Tibial artery (tissue), 4 donors: ENCODE measurements around the gene CACNA1I.

Experiments
- DNase-seq, 2 donors: peaks; one replicate each; pipeline ENCODE4 v3.0.0-alpha.2; 2019
- H3K27ac ChIP-seq, 2 donors: fragments of 200-600 bp; sonication (generic) in 1 of 2; 1 replicate in 1 of 2; 2 replicates in 1 of 2; pipeline ENCODE4 v1.5.1; 2018 to 2019; ENCODE audit warnings: mild to moderate bottlenecking in 1 of 2
- H3K27me3 ChIP-seq, 2 donors: fragments of 200-600 bp; sonication (generic) in 1 of 2; one replicate each; pipeline versions ENCODE4 v1.5.1 to v1.6.0; 2016 to 2019
- H3K36me3 ChIP-seq, 3 donors: fragments of 200-600 bp; sonication (generic) in 2 of 3; one replicate each; pipeline ENCODE4 v1.5.1; 2016 to 2019; ENCODE audit warnings: mild to moderate bottlenecking in 2 of 3
- H3K4me1 ChIP-seq, 4 donors: fragments of 200-600 bp; sonication (generic) in 2 of 4; 1 replicate in 3 of 4; 2 replicates in 1 of 4; pipeline ENCODE4 v1.5.1; 2016 to 2019
- H3K4me3 ChIP-seq, 2 donors: fragments of 200-600 bp; sonication (generic) in 1 of 2; 1 replicate in 1 of 2; 2 replicates in 1 of 2; pipeline ENCODE4 v1.5.1; 2018 to 2019; ENCODE audit warnings: mild to moderate bottlenecking in 2 of 2
- H3K9me3 ChIP-seq, 3 donors: fragments of 200-600 bp; sonication (generic) in 1 of 3; one replicate each; pipeline ENCODE4 v1.5.1; 2016 to 2019
- intact Hi-C: fragments of 100-400 bp; cut with DNase I; formaldehyde crosslinking; loops from one replicate; pipeline ENCODE4 v1.15.0; 2023; ENCODE audit warnings: low total_unique reads
- TF ChIP-seq, protein P1 (sequence below), 2 experiments: fragments of 200-600 bp in 1 of 2; fragments of 450-650 bp in 1 of 2; IDR thresholded peaks; one replicate each; pipeline ENCODE4 v1.5.1; 2017 to 2019; ENCODE audit warnings: antibody characterized with exemption in 2 of 2, mild to moderate bottlenecking in 1 of 2, moderate library complexity in 1 of 2

Gene CACNA1I

DNA sequence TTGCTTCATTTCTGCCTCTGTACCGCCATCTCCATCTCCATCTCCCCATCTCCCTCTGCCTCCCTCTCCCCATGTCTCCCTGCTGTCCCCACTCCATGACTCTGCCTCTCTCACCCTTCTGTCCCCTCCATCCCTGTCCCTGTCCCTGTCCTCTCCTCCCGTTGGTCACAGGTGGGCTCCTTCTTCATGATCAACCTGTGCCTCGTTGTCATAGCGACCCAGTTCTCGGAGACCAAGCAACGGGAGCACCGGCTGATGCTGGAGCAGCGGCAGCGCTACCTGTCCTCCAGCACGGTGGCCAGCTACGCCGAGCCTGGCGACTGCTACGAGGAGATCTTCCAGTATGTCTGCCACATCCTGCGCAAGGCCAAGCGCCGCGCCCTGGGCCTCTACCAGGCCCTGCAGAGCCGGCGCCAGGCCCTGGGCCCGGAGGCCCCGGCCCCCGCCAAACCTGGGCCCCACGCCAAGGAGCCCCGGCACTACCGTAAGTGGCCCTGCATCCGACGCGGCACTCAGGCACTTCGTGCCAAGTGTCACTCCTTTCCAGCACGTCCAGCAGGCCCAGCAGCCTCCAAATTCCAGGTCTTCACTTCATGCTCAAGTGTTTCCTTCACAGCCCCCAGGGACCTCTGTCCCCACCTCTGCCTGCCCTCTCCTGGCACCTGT is 76.0 kb downstream of the CACNA1I start:
- no peaks in the 10 kb centered on the region for H3K36me3 ChIP-seq
- H3K4me3 ChIP-seq: no peak overlapping the region
- TF ChIP-seq, protein P1, sequence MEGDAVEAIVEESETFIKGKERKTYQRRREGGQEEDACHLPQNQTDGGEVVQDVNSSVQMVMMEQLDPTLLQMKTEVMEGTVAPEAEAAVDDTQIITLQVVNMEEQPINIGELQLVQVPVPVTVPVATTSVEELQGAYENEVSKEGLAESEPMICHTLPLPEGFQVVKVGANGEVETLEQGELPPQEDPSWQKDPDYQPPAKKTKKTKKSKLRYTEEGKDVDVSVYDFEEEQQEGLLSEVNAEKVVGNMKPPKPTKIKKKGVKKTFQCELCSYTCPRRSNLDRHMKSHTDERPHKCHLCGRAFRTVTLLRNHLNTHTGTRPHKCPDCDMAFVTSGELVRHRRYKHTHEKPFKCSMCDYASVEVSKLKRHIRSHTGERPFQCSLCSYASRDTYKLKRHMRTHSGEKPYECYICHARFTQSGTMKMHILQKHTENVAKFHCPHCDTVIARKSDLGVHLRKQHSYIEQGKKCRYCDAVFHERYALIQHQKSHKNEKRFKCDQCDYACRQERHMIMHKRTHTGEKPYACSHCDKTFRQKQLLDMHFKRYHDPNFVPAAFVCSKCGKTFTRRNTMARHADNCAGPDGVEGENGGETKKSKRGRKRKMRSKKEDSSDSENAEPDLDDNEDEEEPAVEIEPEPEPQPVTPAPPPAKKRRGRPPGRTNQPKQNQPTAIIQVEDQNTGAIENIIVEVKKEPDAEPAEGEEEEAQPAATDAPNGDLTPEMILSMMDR (IDR thresholded peaks at IDR 0.05): no peak
- peaks cover 0 to 7% (median 0%) of the 10 kb centered on the region in 3 donors for H3K9me3 ChIP-seq
- H3K27me3 ChIP-seq: peaks cover 0 to 72% of the 10 kb centered on the region in 2 donors
- no peak for DNase-seq
- H3K4me1 ChIP-seq: no peaks in the 10 kb centered on the region
- intact Hi-C loops: no loop called here
- H3K27ac ChIP-seq: no peak overlapping the region

GRCh38 chr22:39647836-39648629 is 77.5 kb downstream of the CACNA1I start:
- no peak for DNase-seq
- H3K27ac ChIP-seq: no peak overlapping the region
- intact Hi-C loops: no loop called here
- no peak overlapping the region for H3K4me3 ChIP-seq
- H3K4me1 ChIP-seq: no peaks in the 10 kb centered on the region
- H3K27me3 ChIP-seq: peaks cover 0 to 63% of the 10 kb centered on the region in 2 donors
- TF ChIP-seq, protein P1 (IDR thresholded peaks at IDR 0.05): no peak
- H3K36me3 ChIP-seq: no peaks in the 10 kb centered on the region
- peaks cover 0 to 8% (median 0%) of the 10 kb centered on the region in 3 donors for H3K9me3 ChIP-seq

- H3K4me1 ChIP-seq: no peaks in the 10 kb centered on the region
- no peak overlapping the region for H3K4me3 ChIP-seq
- DNase-seq: no peak
- TF ChIP-seq, protein P1 (IDR thresholded peaks at IDR 0.05): no peak
- no peaks in the 10 kb centered on the region for H3K36me3 ChIP-seq
- intact Hi-C loops: no loop called here
- H3K9me3 ChIP-seq: peaks cover 0 to 8% (median 0%) of the 10 kb centered on the region in 3 donors
- peaks cover 0 to 63% of the 10 kb centered on the region in 2 donors for H3K27me3 ChIP-seq
- H3K27ac ChIP-seq: no peak overlapping the region
These were observed 78.0 kb downstream of the CACNA1I start for GRCh38 chr22:39648630-39648950.

DNA sequence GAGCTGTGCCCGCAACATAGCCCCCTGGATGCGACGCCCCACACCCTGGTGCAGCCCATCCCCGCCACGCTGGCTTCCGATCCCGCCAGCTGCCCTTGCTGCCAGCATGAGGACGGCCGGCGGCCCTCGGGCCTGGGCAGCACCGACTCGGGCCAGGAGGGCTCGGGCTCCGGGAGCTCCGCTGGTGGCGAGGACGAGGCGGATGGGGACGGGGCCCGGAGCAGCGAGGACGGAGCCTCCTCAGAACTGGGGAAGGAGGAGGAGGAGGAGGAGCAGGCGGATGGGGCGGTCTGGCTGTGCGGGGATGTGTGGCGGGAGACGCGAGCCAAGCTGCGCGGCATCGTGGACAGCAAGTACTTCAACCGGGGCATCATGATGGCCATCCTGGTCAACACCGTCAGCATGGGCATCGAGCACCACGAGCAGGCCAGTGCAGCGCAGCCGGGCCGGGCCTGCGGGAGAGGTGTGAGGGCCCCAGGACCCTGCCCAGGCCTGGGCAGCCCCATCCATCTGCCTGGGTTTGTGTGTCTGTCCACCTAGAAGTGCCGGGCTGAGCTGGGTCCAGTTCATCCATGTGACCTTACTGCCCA is 79.0 kb downstream of the CACNA1I start:
- no peak overlapping the region for H3K4me3 ChIP-seq
- TF ChIP-seq, protein P1 (IDR thresholded peaks at IDR 0.05): no peak
- H3K9me3 ChIP-seq: peaks cover 0 to 8% (median 0%) of the 10 kb centered on the region in 3 donors
- no peak overlapping the region for H3K27ac ChIP-seq
- DNase-seq: no peak
- peaks cover 0 to 61% of the 10 kb centered on the region in 2 donors for H3K27me3 ChIP-seq
- intact Hi-C loops: no loop called here
- no peaks in the 10 kb centered on the region for H3K4me1 ChIP-seq
- no peaks in the 10 kb centered on the region for H3K36me3 ChIP-seq

DNA sequence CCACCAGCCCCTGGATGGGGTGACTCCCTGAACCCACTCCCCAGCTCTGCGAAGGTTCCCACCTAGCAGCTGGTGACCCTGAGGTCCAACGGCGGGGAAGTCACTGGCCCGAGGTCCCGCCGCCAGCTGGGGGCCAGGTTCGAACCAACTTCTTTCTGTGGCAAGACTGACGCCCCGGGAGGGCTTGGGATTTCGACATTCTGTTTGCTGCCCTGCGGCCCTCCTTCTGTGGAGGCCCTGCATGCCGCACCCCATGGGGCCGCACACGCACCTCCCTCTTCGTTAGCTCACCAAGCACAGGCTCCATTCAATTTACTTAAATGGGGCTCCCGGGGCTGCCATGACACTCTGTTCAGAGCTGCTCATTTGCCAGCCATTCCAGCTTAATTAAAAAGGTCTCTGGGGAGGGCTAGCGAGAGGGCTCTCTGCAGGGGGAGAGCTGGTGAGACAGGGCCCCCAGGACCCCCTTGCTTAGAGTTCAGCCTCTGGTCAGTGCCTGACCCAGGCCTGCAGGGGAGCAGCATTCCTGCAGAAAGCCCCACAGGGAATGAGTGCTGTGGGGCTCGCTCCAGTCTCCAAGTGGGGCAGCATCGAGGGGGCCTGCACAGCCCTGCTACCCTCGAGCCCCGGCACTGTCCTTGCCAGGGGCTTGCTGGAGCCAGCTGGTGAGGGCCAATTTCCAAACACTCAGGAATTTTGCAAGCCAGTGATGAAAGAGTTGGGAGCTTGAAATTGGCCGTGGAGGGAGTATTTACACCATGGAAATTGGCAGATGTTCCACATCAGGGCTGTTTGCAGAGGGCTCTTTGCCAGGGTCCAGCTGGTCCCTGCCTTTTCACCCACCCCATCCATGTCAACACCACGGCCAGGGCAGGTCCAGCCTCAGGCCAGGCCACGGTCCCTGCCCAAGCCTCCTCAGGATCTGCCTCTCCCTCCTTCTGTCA is 80.8 kb downstream of the CACNA1I start:
- H3K27ac ChIP-seq: no peak overlapping the region
- no peak for DNase-seq
- peaks cover 0 to 8% (median 0%) of the 10 kb centered on the region in 3 donors for H3K9me3 ChIP-seq
- H3K4me1 ChIP-seq: no peaks in the 10 kb centered on the region
- H3K36me3 ChIP-seq: no peaks in the 10 kb centered on the region
- H3K27me3 ChIP-seq: peaks cover 0 to 59% of the 10 kb centered on the region in 2 donors
- intact Hi-C loops: no loop called here
- TF ChIP-seq, protein P1 (IDR thresholded peaks at IDR 0.05): no peak
- H3K4me3 ChIP-seq: no peak overlapping the region
